Suprapubic skin (tissue), 4 donors: ENCODE measurements around the gene PORCN. TPM values are rescaled to one million over a fixed set of nuclear protein-coding genes. Genes with fewer than 3 reads are reported as not detected.

Experiments
- DNase-seq, 2 donors: peaks; one replicate each; pipeline ENCODE4 v3.0.0-alpha.2; 2019; ENCODE audit warnings: low spot score in 2 of 2
- H3K27ac ChIP-seq: fragments of 200-600 bp; sonication (generic); one replicate; pipeline ENCODE4 v1.5.1; 2019
- H3K27me3 ChIP-seq: fragments of 200-600 bp; sonication (generic); one replicate; pipeline ENCODE4 v1.5.1; 2019
- H3K36me3 ChIP-seq: fragments of 200-600 bp; sonication (generic); one replicate; pipeline ENCODE4 v1.5.1; 2019
- H3K4me1 ChIP-seq: fragments of 200-600 bp; sonication (generic); one replicate; pipeline ENCODE4 v1.5.1; 2019
- H3K4me3 ChIP-seq: fragments of 200-600 bp; sonication (generic); one replicate; pipeline ENCODE4 v1.5.1; 2019; ENCODE audit warnings: mild to moderate bottlenecking
- H3K9me3 ChIP-seq: fragments of 200-600 bp; sonication (generic); one replicate; pipeline ENCODE4 v1.5.1; 2019
- EP300 ChIP-seq: sonication (generic); formaldehyde crosslinking; IDR thresholded peaks from one replicate; pipeline ENCODE4 v1.6.1; 2017; ENCODE audit warnings: antibody characterized with exemption
- POLR2A ChIP-seq, 2 donors: fragments of 450-650 bp; IDR thresholded peaks; one replicate each; pipeline ENCODE4 v1.6.1; 2017; ENCODE audit warnings: antibody characterized with exemption in 2 of 2, mild to moderate bottlenecking in 2 of 2, moderate library complexity in 2 of 2
- POLR2AphosphoS5 ChIP-seq, 3 donors: sonication (generic); formaldehyde crosslinking; IDR thresholded peaks; one replicate each; pipeline ENCODE4 v1.6.1; 2017; ENCODE audit warnings: antibody characterized with exemption in 3 of 3
- WGBS: methylation state at CpG from one replicate; pipeline ENCODE4 v1.1.5; 2018; 5-methylcytosine and 5-hydroxymethylcytosine counted together
- total RNA-seq, 4 donors: library from RNA; depleted of rRNA; stranded (reverse); fragments of >200 nt; gene quantifications; one replicate each; pipeline ENCODE4 v1.1.0, GENCODE V29; 2016
- TF ChIP-seq, protein P1 (sequence below), 2 donors: fragments of 200-600 bp in 1 of 2; fragments of 450-650 bp in 1 of 2; sonication (generic) in 1 of 2; IDR thresholded peaks; one replicate each; pipeline ENCODE4 v1.5.1; 2016 to 2019; ENCODE audit warnings: antibody characterized with exemption in 2 of 2, mild to moderate bottlenecking in 1 of 2, moderate library complexity in 1 of 2

PORCN gene
- total RNA-seq, 4 donors from 2014 or later: 16.7 to 34.5 (median 25.8) TPM

DNA sequence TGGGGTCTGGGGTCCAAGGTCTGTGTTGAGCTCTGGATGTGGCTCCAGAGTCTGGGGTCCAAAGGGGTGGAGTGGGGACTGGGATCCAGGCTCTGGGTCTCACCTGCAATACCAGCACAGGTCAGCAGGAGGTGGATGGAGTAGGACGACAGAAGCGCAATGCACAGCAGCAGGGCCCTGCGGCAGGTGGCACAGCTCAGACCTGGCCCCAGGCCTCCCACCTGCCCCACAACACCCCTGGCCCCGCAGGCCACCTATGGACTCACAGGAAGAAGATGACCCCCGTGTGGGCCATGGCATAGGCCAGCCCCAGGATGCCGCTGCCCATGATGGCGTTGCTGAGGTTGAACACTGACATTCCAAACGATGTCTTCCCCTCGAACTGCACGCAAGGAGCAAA is 42.1 kb upstream of the PORCN start:
- TF ChIP-seq, protein P1, sequence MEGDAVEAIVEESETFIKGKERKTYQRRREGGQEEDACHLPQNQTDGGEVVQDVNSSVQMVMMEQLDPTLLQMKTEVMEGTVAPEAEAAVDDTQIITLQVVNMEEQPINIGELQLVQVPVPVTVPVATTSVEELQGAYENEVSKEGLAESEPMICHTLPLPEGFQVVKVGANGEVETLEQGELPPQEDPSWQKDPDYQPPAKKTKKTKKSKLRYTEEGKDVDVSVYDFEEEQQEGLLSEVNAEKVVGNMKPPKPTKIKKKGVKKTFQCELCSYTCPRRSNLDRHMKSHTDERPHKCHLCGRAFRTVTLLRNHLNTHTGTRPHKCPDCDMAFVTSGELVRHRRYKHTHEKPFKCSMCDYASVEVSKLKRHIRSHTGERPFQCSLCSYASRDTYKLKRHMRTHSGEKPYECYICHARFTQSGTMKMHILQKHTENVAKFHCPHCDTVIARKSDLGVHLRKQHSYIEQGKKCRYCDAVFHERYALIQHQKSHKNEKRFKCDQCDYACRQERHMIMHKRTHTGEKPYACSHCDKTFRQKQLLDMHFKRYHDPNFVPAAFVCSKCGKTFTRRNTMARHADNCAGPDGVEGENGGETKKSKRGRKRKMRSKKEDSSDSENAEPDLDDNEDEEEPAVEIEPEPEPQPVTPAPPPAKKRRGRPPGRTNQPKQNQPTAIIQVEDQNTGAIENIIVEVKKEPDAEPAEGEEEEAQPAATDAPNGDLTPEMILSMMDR (IDR thresholded peaks at IDR 0.05): no peak
- no peak for TF ChIP-seq POLR2A (IDR thresholded peaks at IDR 0.05)
- no peak for TF ChIP-seq POLR2AphosphoS5 (IDR thresholded peaks at IDR 0.05)
- no peak for TF ChIP-seq EP300
- Histone ChIP-seq H3K4me1 (peaks cover 3% of the 10 kb centered on the region), H3K4me3 (no peak overlapping the region), H3K9me3 (no peaks in the 10 kb centered on the region), H3K36me3 (no peaks in the 10 kb centered on the region), H3K27me3 (no peaks in the 10 kb centered on the region), H3K27ac (no peak overlapping the region)
- 94% methylated on average over 10 of the region's 10 CpGs for WGBS
- DNase-seq: no peak

GRCh38 chrX:48467281-48467761 is 41.5 kb upstream of the PORCN start:
- no peak overlapping the region for H3K27ac ChIP-seq

DNA sequence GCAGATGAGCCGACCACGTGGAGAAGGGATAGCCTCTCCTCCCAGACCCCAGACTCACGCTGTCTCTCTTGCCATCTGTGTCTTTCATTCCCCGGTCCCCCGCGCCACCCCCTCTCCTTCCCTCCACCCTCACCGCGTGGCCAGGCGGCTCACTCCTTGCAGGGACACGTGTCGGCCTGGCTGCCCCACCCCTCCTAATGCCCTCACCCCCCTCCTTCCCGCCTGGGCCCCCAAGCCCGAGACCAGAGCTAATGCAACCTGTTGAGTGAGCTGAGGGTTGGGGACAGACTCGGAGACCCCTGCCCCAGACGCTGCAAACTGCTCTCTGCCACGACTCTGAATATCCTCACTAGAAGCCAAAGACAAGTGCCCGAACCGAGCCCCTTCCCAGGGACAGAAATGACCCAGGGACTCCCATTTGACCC is 40.5 kb upstream of the PORCN start:
- Histone ChIP-seq H3K27ac (no peak overlapping the region), H3K9me3 (no peaks in the 10 kb centered on the region), H3K4me1 (peaks cover 3% of the 10 kb centered on the region), H3K36me3 (no peaks in the 10 kb centered on the region), H3K27me3 (no peaks in the 10 kb centered on the region), H3K4me3 (peak overlapping the region; percentile 40)
- DNase-seq: no peak
- TF ChIP-seq, protein P1 (IDR thresholded peaks at IDR 0.05): no peak
- TF ChIP-seq EP300 (no peak), POLR2A (IDR thresholded peaks at IDR 0.05) (no peak), POLR2AphosphoS5 (IDR thresholded peaks at IDR 0.05) (no peak)
- WGBS: 29% methylated on average over 13 of the region's 18 CpGs

More at GRCh38 chrX:48467281-48467761, 41.5 kb upstream of the PORCN start:
- peaks cover 3% of the 10 kb centered on the region for H3K4me1 ChIP-seq
- TF ChIP-seq, protein P1 (IDR thresholded peaks at IDR 0.05): no peak
- TF ChIP-seq POLR2A (IDR thresholded peaks at IDR 0.05): no peak
- TF ChIP-seq POLR2AphosphoS5 (IDR thresholded peaks at IDR 0.05): no peak
- no peak for TF ChIP-seq EP300
- H3K36me3 ChIP-seq: no peaks in the 10 kb centered on the region
- WGBS: 60% methylated on average over 10 of the region's 10 CpGs
- no peaks in the 10 kb centered on the region for H3K27me3 ChIP-seq
- H3K9me3 ChIP-seq: no peaks in the 10 kb centered on the region
- no peak for DNase-seq
- H3K4me3 ChIP-seq: peak overlapping the region; percentile 40

GRCh38 chrX:48468693-48469691 is 39.8 kb upstream of the PORCN start:
- Histone ChIP-seq H3K27me3 (no peaks in the 10 kb centered on the region), H3K27ac (no peak overlapping the region), H3K4me3 (peak overlapping the region; percentile 40), H3K36me3 (no peaks in the 10 kb centered on the region), H3K4me1 (peaks cover 3% of the 10 kb centered on the region), H3K9me3 (no peaks in the 10 kb centered on the region)
- WGBS: 46% methylated on average over 23 of the region's 23 CpGs
- no peak for DNase-seq
- TF ChIP-seq POLR2AphosphoS5 (IDR thresholded peaks at IDR 0.05) (no peak), POLR2A (IDR thresholded peaks at IDR 0.05) (no peak), EP300 (no peak)
- TF ChIP-seq, protein P1 (IDR thresholded peaks at IDR 0.05): no peak
